ENCODE measurements around the gene PLCL2.

PLCL2 gene

GRCh38 chr3:16898595-16899395 lies 14.0 kb downstream of the PLCL2 start:
- in situ Hi-C loops (cut with MboI; ENCODE audit: low pct_unique_long_range_greater_than_20kb, low sequenced_read_pairs, unreplicated experiment) = no loop called here
- no peak for TF ChIP-seq CTCF (IDR thresholded peaks at IDR 0.05; ENCODE audit: extremely low read depth, insufficient read depth, missing control alignments)
- no peak for DNase-seq (ENCODE audit: low spot score)

DNA sequence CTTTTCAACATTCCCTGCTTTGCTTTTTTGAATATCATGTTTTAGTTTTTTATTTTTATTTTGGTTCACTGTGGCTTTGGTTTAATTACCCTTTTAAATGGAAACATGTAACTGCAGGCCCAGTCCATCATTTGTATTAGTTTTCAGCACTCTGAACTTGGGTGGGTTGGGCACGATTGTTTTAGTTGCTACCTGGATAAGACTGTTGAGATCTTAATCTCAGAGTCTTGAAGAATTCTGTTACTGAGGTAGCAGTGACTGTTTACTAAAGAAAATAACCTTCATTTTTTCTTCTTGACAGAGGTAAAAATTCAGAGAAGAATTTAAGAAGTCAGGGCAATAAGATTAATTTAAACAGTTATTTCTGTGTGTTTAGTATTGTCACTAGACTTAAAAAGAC lies 15.2 kb downstream of the PLCL2 start:
- TF ChIP-seq CTCF (IDR thresholded peaks at IDR 0.05; ENCODE audit: extremely low read depth, insufficient read depth, missing control alignments) = no peak
- in situ Hi-C loops (cut with MboI; ENCODE audit: low pct_unique_long_range_greater_than_20kb, low sequenced_read_pairs, unreplicated experiment) = no loop called here
- no peak for DNase-seq (ENCODE audit: low spot score)

DNA sequence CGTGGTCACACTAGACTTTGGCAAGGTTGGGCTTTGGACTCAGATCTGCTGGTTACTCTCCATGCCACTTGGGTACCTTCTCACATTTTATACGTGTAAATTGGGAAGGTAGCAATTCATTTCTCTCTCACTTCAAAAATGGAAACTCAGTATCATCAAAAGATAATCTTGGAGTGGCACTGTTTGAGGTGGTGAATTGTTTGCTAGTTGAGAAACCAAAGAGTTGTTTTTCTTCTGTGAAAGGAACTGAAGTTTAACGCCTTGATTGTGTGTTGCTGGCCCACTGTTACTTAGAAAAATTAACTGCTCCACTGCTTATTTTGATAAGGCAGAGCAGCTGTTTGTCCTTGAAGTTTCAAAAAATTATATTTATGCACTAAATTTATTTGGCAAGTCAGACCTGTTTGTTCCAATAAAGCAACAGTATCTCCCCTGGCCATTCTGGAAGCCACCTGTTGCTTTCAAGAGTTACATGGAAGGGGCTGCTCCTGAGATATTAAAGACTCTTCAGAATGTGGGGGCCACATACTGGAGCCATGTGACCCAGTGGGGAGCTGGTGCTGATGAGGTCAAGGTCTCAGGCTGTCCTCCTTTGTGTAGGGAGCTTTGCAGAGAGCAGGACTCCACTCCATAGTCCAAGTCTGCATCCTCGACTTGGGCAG lies 16.2 kb downstream of the PLCL2 start:
- no peak for TF ChIP-seq CTCF (IDR thresholded peaks at IDR 0.05; ENCODE audit: extremely low read depth, insufficient read depth, missing control alignments)
- no peak for DNase-seq (ENCODE audit: low spot score)
- in situ Hi-C loops (cut with MboI; ENCODE audit: low pct_unique_long_range_greater_than_20kb, low sequenced_read_pairs, unreplicated experiment) = no loop called here

DNA sequence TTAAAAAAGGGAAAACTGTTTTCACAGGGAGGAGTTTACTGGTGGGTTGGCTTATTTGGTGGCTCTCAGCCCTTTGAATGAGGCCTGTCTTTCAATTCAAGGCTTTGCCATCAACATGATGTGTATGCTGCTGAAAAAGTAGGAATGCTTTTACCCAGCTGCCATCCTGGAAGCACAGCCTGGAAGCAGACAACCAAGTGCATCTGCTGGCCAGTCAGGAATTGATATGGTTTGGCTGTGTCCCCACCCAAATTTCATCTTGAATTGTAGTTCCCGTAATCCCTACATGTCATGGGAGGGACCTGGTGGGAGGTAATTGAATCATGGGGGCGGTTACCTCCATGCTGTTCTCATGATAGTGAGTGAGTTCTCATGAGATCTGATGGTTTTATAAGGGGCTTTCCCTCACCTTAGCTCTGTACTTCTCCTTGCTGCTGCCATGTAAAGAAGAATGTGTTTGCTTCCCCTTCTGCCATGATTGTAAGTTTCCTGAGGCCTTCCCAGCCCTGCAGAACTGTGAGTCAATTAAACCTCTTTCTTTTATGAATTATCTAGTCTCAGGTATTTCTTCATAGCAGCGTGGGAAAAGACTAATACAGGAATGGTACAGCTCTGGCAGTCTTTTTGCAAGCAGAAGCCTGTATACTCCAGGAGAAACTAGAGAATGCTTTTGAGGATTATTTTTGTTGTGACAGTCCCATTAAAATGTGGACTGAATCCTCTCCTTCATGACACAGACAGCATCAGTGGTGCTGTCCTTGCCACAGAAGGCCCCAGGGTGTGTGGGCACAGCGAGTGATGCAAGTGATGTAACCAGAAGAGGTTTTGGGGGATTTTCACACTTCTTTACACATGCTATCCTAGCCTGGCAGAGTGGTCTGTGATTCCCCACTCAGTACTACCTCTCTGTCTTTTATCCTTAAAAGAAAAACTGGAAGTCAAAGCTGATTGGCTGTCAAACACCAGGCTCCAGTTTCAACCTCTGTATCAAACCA lies 20.0 kb downstream of the PLCL2 start:
- in situ Hi-C loops (cut with MboI; ENCODE audit: low pct_unique_long_range_greater_than_20kb, low sequenced_read_pairs, unreplicated experiment) = no loop called here
- no peak for DNase-seq (ENCODE audit: low spot score)
- TF ChIP-seq CTCF (IDR thresholded peaks at IDR 0.05; ENCODE audit: extremely low read depth, insufficient read depth, missing control alignments) = no peak

- in situ Hi-C loops (cut with MboI; ENCODE audit: low pct_unique_long_range_greater_than_20kb, low sequenced_read_pairs, unreplicated experiment) = no loop called here
These were observed 20.9 kb downstream of the PLCL2 start for GRCh38 chr3:16905704-16906103.

More at GRCh38 chr3:16905704-16906103, 20.9 kb downstream of the PLCL2 start:
- DNase-seq (ENCODE audit: low spot score) = no peak
- TF ChIP-seq CTCF (IDR thresholded peaks at IDR 0.05; ENCODE audit: extremely low read depth, insufficient read depth, missing control alignments) = no peak

Measured in GM13977 (cell line).